Stimulated activated CD4-positive, alpha-beta T cell treated with anti-CD3 and anti-CD28 coated beads, TNF-alpha, amount 100 ng/mL, for 24 hours (primary cell): ENCODE measurements around the gene NCDN.

Experiments
- DNase-seq, 3 experiments: peaks; one replicate each; pipeline ENCODE4 v3.0.0-alpha.2; 2020; ENCODE audit warnings: low read depth in 3 of 3

Gene NCDN

GRCh38 chr1:35555212-35555584 is 2.4 kb upstream of the NCDN start:
- no peak for DNase-seq

GRCh38 chr1:35555601-35556477 is 1.8 kb upstream of the NCDN start:
- no peak for DNase-seq

GRCh38 chr1:35556484-35557117 is 998 bp upstream of the NCDN start:
- DNase-seq, result no peak

GRCh38 chr1:35557118-35557610 is 435 bp upstream of the NCDN start, which contains the start of gene KIAA0319L:
Gene KIAA0319L (minus strand): TSS chr1:35557403. CDS start chr1:35554491, 2,912 bp downstream.
- DNase-seq, result no peak

GRCh38 chr1:35558374-35559316 is 1.0 kb downstream of the NCDN start:
- no peak for DNase-seq

- no peak for DNase-seq
These were observed 1.8 kb downstream of the NCDN start for GRCh38 chr1:35559317-35559944.

GRCh38 chr1:35560256-35561225 is 2.9 kb downstream of the NCDN start:
- no peak for DNase-seq

GRCh38 chr1:35561297-35561971 is 3.8 kb downstream of the NCDN start:
- DNase-seq, result no peak

- no peak for DNase-seq
These were observed 4.5 kb downstream of the NCDN start for GRCh38 chr1:35561972-35562680.

GRCh38 chr1:35563166-35563565 is 5.6 kb downstream of the NCDN start:
- no peak for DNase-seq

GRCh38 chr1:35564037-35564883 is 6.7 kb downstream of the NCDN start:
- DNase-seq, result peak; percentile 62 to 76 (median 71)

GRCh38 chr1:35564884-35565741 is 7.5 kb downstream of the NCDN start:
- DNase-seq, result no peak

GRCh38 chr1:35565742-35566133 is 8.1 kb downstream of the NCDN start:
- no peak for DNase-seq

- DNase-seq, result no peak
These were observed 10.5 kb downstream of the NCDN start for GRCh38 chr1:35567947-35568558.

- DNase-seq, result peak in 1 of 3 experiments; percentile 58
These were observed 11.4 kb downstream of the NCDN start for GRCh38 chr1:35568975-35569395.

GRCh38 chr1:35569936-35570335 is 12.3 kb downstream of the NCDN start:
- DNase-seq, result no peak
